IMR-90 (cell line): ENCODE results near the gene CYFIP1.

Source experiments
- BHLHE40 ChIP-seq: fragments of 150-350 bp; IDR thresholded peaks from 2 replicates; pipeline ENCODE4 v1.6.1; 2016; ENCODE audit warnings: mild to moderate bottlenecking, low read depth, low read length
- CEBPB ChIP-seq: IDR thresholded peaks from 2 replicates; pipeline ENCODE4 v1.6.1; 2012; ENCODE audit warnings: low read depth, low read length, improper control_type of control experiment
- CHD1 ChIP-seq: IDR thresholded peaks from 2 replicates; pipeline ENCODE4 v1.6.1; 2012; ENCODE audit warnings: low read depth, low read length, improper control_type of control experiment
- MXI1 ChIP-seq: IDR thresholded peaks from 2 replicates; pipeline ENCODE4 v1.6.1; 2012; ENCODE audit warnings: low read depth, mild to moderate bottlenecking, low read length, moderate library complexity, borderline replicate concordance
- POLR2A ChIP-seq: IDR thresholded peaks from 2 replicates; pipeline ENCODE4 v1.6.1; 2012; ENCODE audit warnings: mild to moderate bottlenecking, low read depth, low read length
- RAD21 ChIP-seq: IDR thresholded peaks from 2 replicates; pipeline ENCODE4 v1.6.1; 2012; ENCODE audit warnings: low read length, improper control_type of control experiment
- RCOR1 ChIP-seq: IDR thresholded peaks from 2 replicates; pipeline ENCODE4 v1.6.1; 2012; ENCODE audit warnings: mild to moderate bottlenecking, low read length, improper control_type of control experiment; ENCODE audit not compliant: insufficient replicate concordance
- SMC3 ChIP-seq: fragments of 150-350 bp; IDR thresholded peaks from 2 replicates; pipeline ENCODE4 v1.6.1; 2016; ENCODE audit warnings: low read depth, mild to moderate bottlenecking, antibody characterized with exemption, low read length, moderate library complexity
- TF ChIP-seq, protein P1 (sequence below): conservative IDR thresholded peaks from 2 replicates; pipeline ENCODE4 v1.5.1; 2012; ENCODE audit warnings: mild to moderate bottlenecking, low read depth, low read length, improper control_type of control experiment

DNA sequence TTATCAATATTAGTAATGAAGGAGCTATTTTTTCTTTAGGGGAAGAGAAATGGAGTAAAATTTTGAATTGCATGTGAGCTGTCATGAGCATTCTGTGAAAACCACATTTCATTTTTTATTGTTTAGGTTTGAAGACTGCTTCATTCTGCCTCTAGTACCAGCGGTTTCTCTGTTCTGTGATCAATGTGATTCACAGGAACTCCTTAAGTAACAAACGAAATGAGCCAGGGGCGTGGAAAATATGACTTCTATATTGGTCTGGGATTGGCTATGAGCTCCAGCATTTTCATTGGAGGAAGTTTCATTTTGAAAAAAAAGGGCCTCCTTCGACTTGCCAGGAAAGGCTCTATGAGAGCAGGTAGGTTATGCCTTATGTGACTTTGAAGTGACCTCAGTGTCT lies 128.7 kb downstream of the CYFIP1 start:
- TF ChIP-seq RAD21 = no peak
- TF ChIP-seq RCOR1 = no peak
- TF ChIP-seq, protein P1, sequence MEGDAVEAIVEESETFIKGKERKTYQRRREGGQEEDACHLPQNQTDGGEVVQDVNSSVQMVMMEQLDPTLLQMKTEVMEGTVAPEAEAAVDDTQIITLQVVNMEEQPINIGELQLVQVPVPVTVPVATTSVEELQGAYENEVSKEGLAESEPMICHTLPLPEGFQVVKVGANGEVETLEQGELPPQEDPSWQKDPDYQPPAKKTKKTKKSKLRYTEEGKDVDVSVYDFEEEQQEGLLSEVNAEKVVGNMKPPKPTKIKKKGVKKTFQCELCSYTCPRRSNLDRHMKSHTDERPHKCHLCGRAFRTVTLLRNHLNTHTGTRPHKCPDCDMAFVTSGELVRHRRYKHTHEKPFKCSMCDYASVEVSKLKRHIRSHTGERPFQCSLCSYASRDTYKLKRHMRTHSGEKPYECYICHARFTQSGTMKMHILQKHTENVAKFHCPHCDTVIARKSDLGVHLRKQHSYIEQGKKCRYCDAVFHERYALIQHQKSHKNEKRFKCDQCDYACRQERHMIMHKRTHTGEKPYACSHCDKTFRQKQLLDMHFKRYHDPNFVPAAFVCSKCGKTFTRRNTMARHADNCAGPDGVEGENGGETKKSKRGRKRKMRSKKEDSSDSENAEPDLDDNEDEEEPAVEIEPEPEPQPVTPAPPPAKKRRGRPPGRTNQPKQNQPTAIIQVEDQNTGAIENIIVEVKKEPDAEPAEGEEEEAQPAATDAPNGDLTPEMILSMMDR = no peak
- no peak for TF ChIP-seq BHLHE40
- TF ChIP-seq MXI1 = no peak
- TF ChIP-seq POLR2A = no peak
- TF ChIP-seq CEBPB = no peak
- TF ChIP-seq SMC3 = no peak
- no peak for TF ChIP-seq CHD1
